Measurements from ENCODE around the gene C2CD4B.

- TF ChIP-seq MXI1 (IDR thresholded peaks at IDR 0.05; ENCODE audit: borderline replicate concordance, low read depth, low read length) (no peak), KAT8 (CRISPR knock-in tag; IDR thresholded peaks at IDR 0.05) (no peak), KAT7 (CRISPR knock-in tag; IDR thresholded peaks at IDR 0.05; ENCODE audit: borderline replicate concordance) (no peak), CTCF (CRISPR knock-in tag; IDR thresholded peaks at IDR 0.05) (no peak), ZNF10 (CRISPR knock-in tag; IDR thresholded peaks at IDR 0.05; ENCODE audit: borderline replicate concordance, low read depth) (no peak), RCOR2 (CRISPR knock-in tag; IDR thresholded peaks at IDR 0.05) (no peak), SMAD9 (CRISPR knock-in tag; IDR thresholded peaks at IDR 0.05) (no peak), SIN3A (IDR thresholded peaks at IDR 0.05; ENCODE audit: borderline replicate concordance, low read depth, low read length) (no peak), GZF1 (CRISPR knock-in tag; IDR thresholded peaks at IDR 0.05) (no peak), TAF1 (CRISPR knock-in tag; IDR thresholded peaks at IDR 0.05) (no peak), JUN (CRISPR knock-in tag; IDR thresholded peaks at IDR 0.05) (no peak)
- TF ChIP-seq, protein P1, sequence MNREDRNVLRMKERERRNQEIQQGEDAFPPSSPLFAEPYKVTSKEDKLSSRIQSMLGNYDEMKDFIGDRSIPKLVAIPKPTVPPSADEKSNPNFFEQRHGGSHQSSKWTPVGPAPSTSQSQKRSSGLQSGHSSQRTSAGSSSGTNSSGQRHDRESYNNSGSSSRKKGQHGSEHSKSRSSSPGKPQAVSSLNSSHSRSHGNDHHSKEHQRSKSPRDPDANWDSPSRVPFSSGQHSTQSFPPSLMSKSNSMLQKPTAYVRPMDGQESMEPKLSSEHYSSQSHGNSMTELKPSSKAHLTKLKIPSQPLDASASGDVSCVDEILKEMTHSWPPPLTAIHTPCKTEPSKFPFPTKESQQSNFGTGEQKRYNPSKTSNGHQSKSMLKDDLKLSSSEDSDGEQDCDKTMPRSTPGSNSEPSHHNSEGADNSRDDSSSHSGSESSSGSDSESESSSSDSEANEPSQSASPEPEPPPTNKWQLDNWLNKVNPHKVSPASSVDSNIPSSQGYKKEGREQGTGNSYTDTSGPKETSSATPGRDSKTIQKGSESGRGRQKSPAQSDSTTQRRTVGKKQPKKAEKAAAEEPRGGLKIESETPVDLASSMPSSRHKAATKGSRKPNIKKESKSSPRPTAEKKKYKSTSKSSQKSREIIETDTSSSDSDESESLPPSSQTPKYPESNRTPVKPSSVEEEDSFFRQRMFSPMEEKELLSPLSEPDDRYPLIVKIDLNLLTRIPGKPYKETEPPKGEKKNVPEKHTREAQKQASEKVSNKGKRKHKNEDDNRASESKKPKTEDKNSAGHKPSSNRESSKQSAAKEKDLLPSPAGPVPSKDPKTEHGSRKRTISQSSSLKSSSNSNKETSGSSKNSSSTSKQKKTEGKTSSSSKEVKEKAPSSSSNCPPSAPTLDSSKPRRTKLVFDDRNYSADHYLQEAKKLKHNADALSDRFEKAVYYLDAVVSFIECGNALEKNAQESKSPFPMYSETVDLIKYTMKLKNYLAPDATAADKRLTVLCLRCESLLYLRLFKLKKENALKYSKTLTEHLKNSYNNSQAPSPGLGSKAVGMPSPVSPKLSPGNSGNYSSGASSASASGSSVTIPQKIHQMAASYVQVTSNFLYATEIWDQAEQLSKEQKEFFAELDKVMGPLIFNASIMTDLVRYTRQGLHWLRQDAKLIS (CRISPR knock-in tag; IDR thresholded peaks at IDR 0.05): no peak
- TF ChIP-seq, protein P2, sequence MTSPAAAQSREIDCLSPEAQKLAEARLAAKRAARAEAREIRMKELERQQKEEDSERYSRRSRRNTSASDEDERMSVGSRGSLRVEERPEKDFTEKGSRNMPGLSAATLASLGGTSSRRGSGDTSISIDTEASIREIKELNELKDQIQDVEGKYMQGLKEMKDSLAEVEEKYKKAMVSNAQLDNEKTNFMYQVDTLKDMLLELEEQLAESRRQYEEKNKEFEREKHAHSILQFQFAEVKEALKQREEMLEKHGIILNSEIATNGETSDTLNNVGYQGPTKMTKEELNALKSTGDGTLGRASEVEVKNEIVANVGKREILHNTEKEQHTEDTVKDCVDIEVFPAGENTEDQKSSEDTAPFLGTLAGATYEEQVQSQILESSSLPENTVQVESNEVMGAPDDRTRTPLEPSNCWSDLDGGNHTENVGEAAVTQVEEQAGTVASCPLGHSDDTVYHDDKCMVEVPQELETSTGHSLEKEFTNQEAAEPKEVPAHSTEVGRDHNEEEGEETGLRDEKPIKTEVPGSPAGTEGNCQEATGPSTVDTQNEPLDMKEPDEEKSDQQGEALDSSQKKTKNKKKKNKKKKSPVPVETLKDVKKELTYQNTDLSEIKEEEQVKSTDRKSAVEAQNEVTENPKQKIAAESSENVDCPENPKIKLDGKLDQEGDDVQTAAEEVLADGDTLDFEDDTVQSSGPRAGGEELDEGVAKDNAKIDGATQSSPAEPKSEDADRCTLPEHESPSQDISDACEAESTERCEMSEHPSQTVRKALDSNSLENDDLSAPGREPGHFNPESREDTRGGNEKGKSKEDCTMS (CRISPR knock-in tag; conservative IDR thresholded peaks at IDR 0.05): no peak
- TF ChIP-seq, protein P3, sequence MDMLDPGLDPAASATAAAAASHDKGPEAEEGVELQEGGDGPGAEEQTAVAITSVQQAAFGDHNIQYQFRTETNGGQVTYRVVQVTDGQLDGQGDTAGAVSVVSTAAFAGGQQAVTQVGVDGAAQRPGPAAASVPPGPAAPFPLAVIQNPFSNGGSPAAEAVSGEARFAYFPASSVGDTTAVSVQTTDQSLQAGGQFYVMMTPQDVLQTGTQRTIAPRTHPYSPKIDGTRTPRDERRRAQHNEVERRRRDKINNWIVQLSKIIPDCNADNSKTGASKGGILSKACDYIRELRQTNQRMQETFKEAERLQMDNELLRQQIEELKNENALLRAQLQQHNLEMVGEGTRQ (IDR thresholded peaks at IDR 0.05; ENCODE audit: low read depth, low read length): no peak
- TF ChIP-seq, protein P3 (CRISPR knock-in tag; IDR thresholded peaks at IDR 0.05; ENCODE audit: borderline replicate concordance): no peak
Measured at GRCh38 chr15:62211348-62211747, 46.3 kb upstream of the C2CD4B start.
